K562 (cell line): ENCODE data around the gene DHX35. TPM values are rescaled to one million over a fixed set of nuclear protein-coding genes. Genes with fewer than 3 reads are reported as not detected.

Experiments used
- ATAC-seq: fragments of 200-7000 bp; cut with Tn5 transposase; 3 replicates; pipeline ENCODE4 v1.9.1; 2020; ENCODE audit warnings: moderate library complexity
- BruUV-seq: library from RNA; stranded (reverse); fragments of 400-500 nt; replicated peaks from 2 replicates; lab custom pipeline; 2021; lab: Mats Ljungman, UMichigan
- CTCF ChIA-PET: fragments of 300-600 bp; formaldehyde crosslinking; extraction: SDS; loops from one replicate; lab custom pipeline; 2021; ENCODE audit warnings: low intra/inter-chr PET ratio; lab: Yijun Ruan, JAX
- POLR2A ChIA-PET: fragments of 300-600, 350-650 bp; sonication (Branson Sonifier 250); formaldehyde crosslinking; extraction: SDS; loops from one replicate; lab custom pipeline; 2021; ENCODE audit warnings: antibody characterized with exemption, inconsistent platforms; lab: Yijun Ruan, JAX
- DNase-seq, 4 experiments: peaks; one replicate each; pipeline versions ENCODE4 v3.0.0 to v3.0.0-alpha.2; 2011 to 2018; ENCODE audit warnings: low spot score in 3 of 4, mixed read lengths in 3 of 4; ENCODE audit errors: extremely low read depth in 1 of 4
- FAIRE-seq: peaks from 2 replicates; lab custom pipeline; 2011; peaks lifted over from hg19 to GRCh38; lab: Jason Lieb, UNC
- H2AFZ ChIP-seq: 2 replicates; pipeline ENCODE4 v1.6.0; 2011; ENCODE audit warnings: low read depth, low read length, control low read depth, inconsistent platforms
- H3K27ac ChIP-seq: fragments of 200-600 bp; 3 replicates; pipeline ENCODE4 v1.8.0; 2011; ENCODE audit warnings: low read depth, mild to moderate bottlenecking, control low read depth, inconsistent platforms, low read length, moderate library complexity, mixed read lengths; ENCODE audit errors: extremely low read depth
- H3K27me3 ChIP-seq, 2 experiments: fragments of 300-600 bp in 1 of 2; 2 replicates in 1 of 2; 3 replicates in 1 of 2; pipeline versions ENCODE4 v1.6.0 to v1.8.0; 2011; ENCODE audit warnings: inconsistent platforms in 2 of 2, low read length in 2 of 2, mild to moderate bottlenecking in 1 of 2, mixed read lengths in 1 of 2, moderate library complexity in 1 of 2; ENCODE audit not compliant: control insufficient read depth in 2 of 2, insufficient read depth in 2 of 2
- H3K36me3 ChIP-seq: fragments of 300-600 bp; 3 replicates; pipeline ENCODE4 v1.8.0; 2011; ENCODE audit warnings: mild to moderate bottlenecking, low read length, inconsistent platforms; ENCODE audit not compliant: control insufficient read depth, insufficient read depth
- H3K4me1 ChIP-seq, 2 experiments: fragments of 200-600 bp in 1 of 2; replicated peaks in 1 of 2; 2 replicates in 1 of 2; 3 replicates in 1 of 2; pipeline versions ENCODE4 v1.5.1 to v1.8.0; 2011; ENCODE audit warnings: inconsistent platforms in 2 of 2, low read length in 2 of 2, mild to moderate bottlenecking in 1 of 2, mixed read lengths in 1 of 2, moderate library complexity in 1 of 2; ENCODE audit not compliant: control insufficient read depth in 2 of 2, insufficient read depth in 2 of 2
- H3K4me2 ChIP-seq: 2 replicates; pipeline ENCODE4 v1.6.1; 2011; ENCODE audit warnings: low read length, control low read depth, inconsistent platforms, mixed read lengths; ENCODE audit not compliant: insufficient read depth
- H3K4me3 ChIP-seq: fragments of 200-600 bp; sonication (generic), shearing (Covaris generic); 2 replicates; pipeline ENCODE4 v1.5.1; 2016; ENCODE audit warnings: control low read depth, inconsistent platforms
- H3K79me2 ChIP-seq: fragments of 200-600 bp; 3 replicates; pipeline ENCODE4 v1.8.0; 2011; ENCODE audit warnings: low read length, inconsistent platforms; ENCODE audit not compliant: control insufficient read depth, insufficient read depth
- H3K9ac ChIP-seq, 2 experiments: 2 replicates each; pipeline versions ENCODE4 v1.6.0 to v1.6.1; 2011; ENCODE audit warnings: low read depth in 2 of 2, low read length in 2 of 2, control low read depth in 1 of 2, inconsistent platforms in 1 of 2, mild to moderate bottlenecking in 1 of 2, mixed read lengths in 1 of 2; ENCODE audit not compliant: insufficient read depth in 1 of 2
- H3K9me1 ChIP-seq: one replicate; pipeline ENCODE4 v1.6.0; 2011; ENCODE audit warnings: inconsistent platforms, mild to moderate bottlenecking, low read length, moderate library complexity; ENCODE audit not compliant: control insufficient read depth, insufficient read depth
- H3K9me3 ChIP-seq: replicated peaks from 2 replicates; pipeline ENCODE4 v1.5.1; 2011; ENCODE audit warnings: low read depth, low read length, inconsistent platforms; ENCODE audit not compliant: control insufficient read depth, insufficient read depth
- H4K20me1 ChIP-seq: replicated peaks from 2 replicates; pipeline ENCODE4 v1.6.1; 2011; ENCODE audit warnings: low read length, inconsistent platforms, mixed read lengths; ENCODE audit not compliant: control insufficient read depth, insufficient read depth
- FOS ChIP-seq: IDR thresholded peaks from 3 replicates; pipeline ENCODE4 v1.6.1; 2011; ENCODE audit not compliant: insufficient read length; ENCODE audit errors: extremely low read depth
- RBFOX2 ChIP-seq: fragments of 200-400 bp; formaldehyde crosslinking; IDR thresholded peaks from 2 replicates; pipeline ENCODE4 v1.6.1; 2017; ENCODE audit warnings: low read depth, mild to moderate bottlenecking, low read length, moderate library complexity
- SAFB ChIP-seq: fragments of 200-400 bp; formaldehyde crosslinking; IDR thresholded peaks from 2 replicates; pipeline ENCODE4 v1.6.1; 2017; ENCODE audit warnings: low read depth, low read length, borderline replicate concordance
- TOE1 ChIP-seq, 2 experiments: fragments of 450-650 bp in 1 of 2; sonication (generic) in 1 of 2; formaldehyde crosslinking in 1 of 2; IDR thresholded peaks; 2 replicates each; pipeline versions ENCODE4 v1.7.1 to v1.8.0; 2016 to 2022; ENCODE audit warnings: borderline replicate concordance in 2 of 2, mild to moderate bottlenecking in 2 of 2, antibody characterized with exemption in 1 of 2, inconsistent platforms in 1 of 2, low read depth in 1 of 2, missing genetic modification reagents in 1 of 2, moderate library complexity in 1 of 2
- WGBS: fragments of 100-300 bp; shearing (Covaris generic); methylation state at CpG from one replicate; pipeline ENCODE4 v1.1.6; 2016; ENCODE audit warnings: low coverage, mixed read lengths; ENCODE audit not compliant: insufficient coverage; ENCODE audit errors: missing lambda C conversion rate; 5-methylcytosine and 5-hydroxymethylcytosine counted together
- in situ Hi-C: fragments of 300-500 bp; cut with MboI; formaldehyde crosslinking; loops from 4 replicates; pipeline ENCODE4 v1.15.0; 2018; ENCODE audit warnings: inconsistent platforms, mixed read lengths
- intact Hi-C: fragments of 100-400 bp; cut with micrococcal nuclease; formaldehyde crosslinking; loops from 2 replicates; pipeline ENCODE4 v1.14.2; 2022
- polyA plus RNA-seq, 8 experiments: library from polyadenylated mRNA; depleted of rRNA in 4 of 8; stranded (reverse) in 5 of 8; unstranded in 3 of 8; fragments of >200 nt; fragmentation: Nextera tagmentation in 2 of 8; fragmentation: Illumina TruSeq in 1 of 8; extraction: Ambion mirVana in 2 of 8; extraction: Trizol in 1 of 8; gene quantifications; 2 replicates each; pipeline versions ENCODE4 v1.2.1 to v1.2.3, GENCODE V29; 2011 to 2014; ENCODE audit warnings: inconsistent platforms in 1 of 8, missing spikeins in 1 of 8
- total RNA-seq, 7 experiments: library from RNA; depleted of rRNA in 6 of 7; stranded (reverse); fragments of >200 nt in 6 of 7; fragmentation: Illumina TruSeq in 2 of 7; extraction: Trizol in 2 of 7; gene quantifications; 2 replicates each; pipeline versions ENCODE4 v1.2.1 to v1.2.3, GENCODE V29; 2011 to 2021; ENCODE audit warnings: low replicate concordance in 1 of 7

Gene DHX35
- total and polyA plus RNA-seq, 9 of the 15 experiments (the other 6 are each of a cell fraction or from before 2014, with no cell fraction given): 6.5 to 25.6 (median 16.9) TPM

DNA sequence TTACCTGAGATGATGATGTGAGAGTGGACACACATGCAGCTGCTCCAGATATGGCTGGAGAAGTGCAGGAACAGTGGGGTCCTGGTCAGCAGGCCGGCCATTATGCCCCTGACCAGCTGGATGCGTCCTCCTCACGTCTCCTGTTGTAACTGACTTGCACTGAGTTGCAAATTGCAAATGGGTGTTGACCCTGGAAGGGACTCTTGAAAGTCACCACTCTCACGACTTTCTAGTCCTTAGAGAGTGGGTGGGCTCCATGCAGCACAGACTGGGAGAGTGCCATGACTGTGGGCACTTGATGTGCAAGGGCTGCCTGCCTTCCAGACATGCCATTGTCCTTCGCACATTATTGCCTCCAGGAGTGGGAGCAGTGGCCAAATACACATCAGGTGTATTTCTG lies 25.1 kb upstream of the DHX35 start:
- H3K36me3 ChIP-seq: peaks cover 99% of the 10 kb centered on the region
- TF ChIP-seq TOE1 (IDR thresholded peaks at IDR 0.05; ENCODE audit: borderline replicate concordance): no peak
- 0 out of 2 replicates have a peak, but pooled peaks have one; percentile 39 for TF ChIP-seq TOE1 (CRISPR knock-in tag; IDR thresholded peaks at IDR 0.05; ENCODE audit: borderline replicate concordance, low read depth)
- no peak for TF ChIP-seq SAFB
- no peak overlapping the region; the same call in 2 of the 3 replicates for H3K27ac ChIP-seq
- H3K4me1 ChIP-seq: peaks cover 0 to 33% of the 10 kb centered on the region in 2 experiments; a peak in 3 of 5 replicates
- no TSS peak for BruUV-seq
- peaks cover 34% of the 10 kb centered on the region for H4K20me1 ChIP-seq
- H3K79me2 ChIP-seq: peaks cover 100% of the 10 kb centered on the region
- no peak overlapping the region for H3K9ac ChIP-seq
- CTCF ChIA-PET: interaction anchor here (0.7 kb wide), 1 partner anchor 28 kb away, joined by 3 read pairs; no protein-coding TSS in a partner anchor
- no peak for FAIRE-seq
- H3K9me3 ChIP-seq: no peaks in the 10 kb centered on the region
- POLR2A ChIA-PET: interaction anchor here (0.7 to 4.4 kb wide), 6 partner anchors 8 to 84 kb away, joined by 3 to 20 read pairs (median 7); partner anchors contain the start of genes DHX35 and FAM83D
- no peak for ATAC-seq
- H3K9me1 ChIP-seq: peaks cover 7% of the 10 kb centered on the region
- no peak overlapping the region for H2AFZ ChIP-seq
- peak overlapping the region; percentile 12 for H3K4me2 ChIP-seq
- in situ Hi-C loops: no loop called here
- H3K27me3 ChIP-seq: no peaks in the 10 kb centered on the region
- 81% methylated on average over 5 of the region's 5 CpGs for WGBS
- intact Hi-C loops: no loop called here
- H3K4me3 ChIP-seq: no peak overlapping the region
- DNase-seq: no peak

DNA sequence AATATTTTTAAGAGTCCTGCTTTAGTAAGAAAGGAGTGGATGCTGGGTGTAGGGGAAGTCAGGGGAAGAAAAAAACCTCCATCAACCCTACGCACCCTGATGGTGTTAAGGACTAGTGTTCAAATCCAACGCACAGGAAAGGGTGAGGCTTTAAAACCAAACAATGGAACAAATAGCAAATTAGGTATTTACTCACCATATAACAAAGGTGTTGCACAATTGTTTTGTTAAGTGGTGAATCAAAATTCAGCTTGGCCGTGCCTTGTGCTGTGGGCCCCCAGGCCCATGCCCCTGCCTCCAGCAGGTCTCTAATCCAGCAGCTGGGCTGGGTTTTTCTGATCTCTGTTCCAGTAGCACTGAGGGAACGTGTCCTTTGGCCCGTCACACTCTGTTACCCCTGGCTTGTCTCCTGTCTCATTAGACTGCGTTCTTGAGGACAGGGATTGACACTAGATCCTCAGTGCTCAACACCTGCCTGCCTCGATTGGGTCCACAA lies 24.1 kb upstream of the DHX35 start:
- no peak overlapping the region for H3K4me3 ChIP-seq
- BruUV-seq: no TSS peak
- ATAC-seq (no peak), FAIRE-seq (no peak), DNase-seq (no peak)
- peaks cover 99% of the 10 kb centered on the region for H3K36me3 ChIP-seq
- peak overlapping the region in 1 of 2 experiments; percentile 61; a peak in 1 of 4 replicates for H3K9ac ChIP-seq
- H2AFZ ChIP-seq: no peak overlapping the region
- peak; percentile 21; the same call in 1 of the 2 replicates for TF ChIP-seq RBFOX2
- TF ChIP-seq FOS: no peak
- H4K20me1 ChIP-seq: peaks cover 24% of the 10 kb centered on the region; the same call in 1 of the 2 replicates
- no peaks in the 10 kb centered on the region for H3K27me3 ChIP-seq
- intact Hi-C loops: no loop called here
- CTCF ChIA-PET: no interaction called here
- peaks cover 0 to 23% of the 10 kb centered on the region in 2 experiments; a peak in 3 of 5 replicates for H3K4me1 ChIP-seq
- POLR2A ChIA-PET: interaction anchor here (0.6 to 4.4 kb wide), 6 partner anchors 8 to 969 kb away, joined by 3 to 20 read pairs (median 4); partner anchors contain the start of gene FAM83D
- no peak overlapping the region for H3K4me2 ChIP-seq
- no peak overlapping the region for H3K27ac ChIP-seq
- H3K79me2 ChIP-seq: peaks cover 100% of the 10 kb centered on the region
- 78% methylated on average over 7 of the region's 7 CpGs for WGBS
- no peaks in the 10 kb centered on the region for H3K9me3 ChIP-seq
- in situ Hi-C loops: no loop called here
- peaks cover 4% of the 10 kb centered on the region for H3K9me1 ChIP-seq
